Endothelial cell of umbilical vein (primary cell): ENCODE data around the gene AADACL4. TPM values are rescaled to one million over a fixed set of nuclear protein-coding genes. Genes with fewer than 3 reads are reported as not detected.

Experiments
- BruUV-seq: library from RNA; stranded (reverse); fragments of 400-500 nt; replicated peaks from 2 replicates; lab custom pipeline; 2021; lab: Mats Ljungman, UMichigan
- CTCF ChIA-PET: fragments of 300-600, 350-600 bp; sonication (Branson Sonifier 250); formaldehyde crosslinking; loops from one replicate; lab custom pipeline; 2021; ENCODE audit warnings: antibody characterized with exemption, inconsistent platforms; lab: Charles Lee
- POLR2A ChIA-PET: fragments of 300-600, 350-600 bp; sonication (Branson Sonifier 250); formaldehyde crosslinking; loops from one replicate; lab custom pipeline; 2021; ENCODE audit warnings: antibody characterized with exemption, inconsistent platforms; lab: Charles Lee
- DNase-seq: peaks from one replicate; pipeline ENCODE4 v3.0.0-alpha.2; 2011; ENCODE audit warnings: low read depth, low spot score
- FAIRE-seq: peaks from 2 replicates; lab custom pipeline; 2011; peaks lifted over from hg19 to GRCh38; lab: Jason Lieb, UNC
- H2AFZ ChIP-seq: 2 replicates; pipeline ENCODE4 v1.6.0; 2012; ENCODE audit warnings: low read depth, low read length, control low read depth, inconsistent platforms
- H3K27ac ChIP-seq: 2 replicates; pipeline ENCODE4 v1.5.1; 2011; ENCODE audit warnings: low read depth, mild to moderate bottlenecking, control low read depth, low read length, moderate library complexity; ENCODE audit not compliant: insufficient read depth
- H3K27me3 ChIP-seq, 2 experiments: 2 replicates each; pipeline versions ENCODE4 v1.6.0 to v1.6.1; 2011; ENCODE audit warnings: low read length in 2 of 2, mixed read lengths in 1 of 2; ENCODE audit not compliant: control insufficient read depth in 2 of 2, insufficient read depth in 2 of 2
- H3K36me3 ChIP-seq, 2 experiments: 2 replicates in 1 of 2; 3 replicates in 1 of 2; pipeline ENCODE4 v1.5.1; 2011; ENCODE audit warnings: low read length in 2 of 2, mild to moderate bottlenecking in 1 of 2, moderate library complexity in 1 of 2; ENCODE audit not compliant: control insufficient read depth in 2 of 2, insufficient read depth in 2 of 2; ENCODE audit errors: extremely low read depth in 1 of 2
- H3K4me1 ChIP-seq: 3 replicates; pipeline ENCODE4 v1.5.1; 2011; ENCODE audit warnings: mild to moderate bottlenecking, low read length; ENCODE audit not compliant: control insufficient read depth, insufficient read depth; ENCODE audit errors: extremely low read depth
- H3K4me2 ChIP-seq: 2 replicates; pipeline ENCODE4 v1.6.1; 2011; ENCODE audit warnings: low read length, control low read depth, mixed read lengths; ENCODE audit not compliant: insufficient read depth
- H3K4me3 ChIP-seq, 3 experiments: fragments of 200-600 bp in 1 of 3; sonication (generic), shearing (Covaris generic) in 1 of 3; replicated peaks in 1 of 3; 2 replicates each; pipeline ENCODE4 v1.5.1; 2011 to 2016; ENCODE audit warnings: control low read depth in 3 of 3, low read length in 3 of 3, mild to moderate bottlenecking in 2 of 3, inconsistent platforms in 1 of 3, low read depth in 1 of 3, moderate library complexity in 1 of 3; ENCODE audit not compliant: insufficient read depth in 1 of 3
- H3K79me2 ChIP-seq: 2 replicates; pipeline ENCODE4 v1.6.0; 2012; ENCODE audit warnings: low read length, inconsistent platforms; ENCODE audit not compliant: control insufficient read depth, insufficient read depth
- H3K9ac ChIP-seq: replicated peaks from 2 replicates; pipeline ENCODE3; 2011; ENCODE audit warnings: low read length, control low read depth; ENCODE audit not compliant: insufficient read depth; ENCODE audit errors: extremely low read depth
- H3K9me1 ChIP-seq: replicated peaks from 3 replicates; pipeline ENCODE4 v1.6.0; 2011; ENCODE audit warnings: mild to moderate bottlenecking, low read length; ENCODE audit not compliant: control insufficient read depth, insufficient read depth; ENCODE audit errors: extremely low read depth
- H3K9me3 ChIP-seq: replicated peaks from 2 replicates; pipeline ENCODE4 v1.5.1; 2012; ENCODE audit warnings: low read length, inconsistent platforms; ENCODE audit not compliant: control insufficient read depth, insufficient read depth
- H4K20me1 ChIP-seq: replicated peaks from 2 replicates; pipeline ENCODE3; 2011; ENCODE audit warnings: mild to moderate bottlenecking, low read length; ENCODE audit not compliant: control insufficient read depth, insufficient read depth; ENCODE audit errors: extremely low read depth
- EZH2 ChIP-seq: IDR thresholded peaks from 2 replicates; pipeline ENCODE4 v1.6.1; 2012; ENCODE audit warnings: borderline replicate concordance, low read depth, mild to moderate bottlenecking, moderate library complexity, low read length, inconsistent platforms; ENCODE audit not compliant: severe bottlenecking
- FOS ChIP-seq: IDR thresholded peaks from 2 replicates; pipeline ENCODE4 v1.6.1; 2011; ENCODE audit warnings: mild to moderate bottlenecking, low read length, moderate library complexity, borderline replicate concordance; ENCODE audit not compliant: insufficient read depth
- GATA2 ChIP-seq: IDR thresholded peaks from 2 replicates; pipeline ENCODE4 v1.7.0; 2011; ENCODE audit warnings: low read depth, mild to moderate bottlenecking, moderate library complexity, mixed read lengths, low read length; ENCODE audit not compliant: insufficient read length, insufficient read depth
- JUN ChIP-seq: IDR thresholded peaks from 2 replicates; pipeline ENCODE4 v1.6.1; 2011; ENCODE audit warnings: borderline replicate concordance, low read depth; ENCODE audit not compliant: insufficient read length, insufficient read depth
- MYC ChIP-seq: IDR thresholded peaks from one replicate; pipeline ENCODE4 v1.6.1; 2011; ENCODE audit warnings: mild to moderate bottlenecking, low read depth, low read length
- POLR2A ChIP-seq: IDR thresholded peaks from 2 replicates; pipeline ENCODE4 v1.6.1; 2012; ENCODE audit warnings: low read depth, mild to moderate bottlenecking, control low read depth, low read length
- POLR2AphosphoS5 ChIP-seq: IDR thresholded peaks from 2 replicates; pipeline ENCODE4 v1.6.1; 2012; ENCODE audit warnings: low read depth, mild to moderate bottlenecking, control low read depth, low read length, moderate library complexity; ENCODE audit not compliant: insufficient read depth
- dilution Hi-C: fragments of 300-500 bp; cut with MboI; formaldehyde crosslinking; loops from one replicate; pipeline ENCODE4 v1.15.0; 2019; ENCODE audit warnings: low sequenced_read_pairs; ENCODE audit not compliant: extremely low pct_ligation_motif_present
- intact Hi-C: fragments of 100-400 bp; cut with micrococcal nuclease; formaldehyde crosslinking; loops from one replicate; pipeline ENCODE4 v1.10.0; 2022
- polyA plus RNA-seq, 4 experiments: library from polyadenylated mRNA; depleted of rRNA in 3 of 4; stranded (reverse) in 3 of 4; unstranded in 1 of 4; fragments of >200 nt; gene quantifications; 2 replicates each; pipeline versions ENCODE4 v1.2.1 to v1.2.3, GENCODE V29; 2011 to 2012; ENCODE audit warnings: missing spikeins in 1 of 4
- total RNA-seq: library from RNA; stranded (reverse); gene quantifications from 2 replicates; pipeline ENCODE4 v1.2.3, GENCODE V29; 2021
- TF ChIP-seq, protein P1 (sequence below): IDR thresholded peaks from 2 replicates; pipeline ENCODE4 v1.6.1; 2011; ENCODE audit not compliant: insufficient read depth, insufficient read length
- TF ChIP-seq, protein P2 (sequence below), 2 donors: IDR thresholded peaks; 1 replicate in 1 of 2; 2 replicates in 1 of 2; pipeline ENCODE4 v1.5.1; 2011; ENCODE audit warnings: low read length in 2 of 2, mild to moderate bottlenecking in 2 of 2, moderate library complexity in 2 of 2, control low read depth in 1 of 2, inconsistent platforms in 1 of 2, low read depth in 1 of 2; ENCODE audit not compliant: insufficient read depth in 1 of 2; ENCODE audit errors: extremely low read depth in 1 of 2

Gene AADACL4
- total and polyA plus RNA-seq, 2 donors (not counting 3 experiments of a cell fraction or from before 2014, with no cell fraction given), result not detected

DNA sequence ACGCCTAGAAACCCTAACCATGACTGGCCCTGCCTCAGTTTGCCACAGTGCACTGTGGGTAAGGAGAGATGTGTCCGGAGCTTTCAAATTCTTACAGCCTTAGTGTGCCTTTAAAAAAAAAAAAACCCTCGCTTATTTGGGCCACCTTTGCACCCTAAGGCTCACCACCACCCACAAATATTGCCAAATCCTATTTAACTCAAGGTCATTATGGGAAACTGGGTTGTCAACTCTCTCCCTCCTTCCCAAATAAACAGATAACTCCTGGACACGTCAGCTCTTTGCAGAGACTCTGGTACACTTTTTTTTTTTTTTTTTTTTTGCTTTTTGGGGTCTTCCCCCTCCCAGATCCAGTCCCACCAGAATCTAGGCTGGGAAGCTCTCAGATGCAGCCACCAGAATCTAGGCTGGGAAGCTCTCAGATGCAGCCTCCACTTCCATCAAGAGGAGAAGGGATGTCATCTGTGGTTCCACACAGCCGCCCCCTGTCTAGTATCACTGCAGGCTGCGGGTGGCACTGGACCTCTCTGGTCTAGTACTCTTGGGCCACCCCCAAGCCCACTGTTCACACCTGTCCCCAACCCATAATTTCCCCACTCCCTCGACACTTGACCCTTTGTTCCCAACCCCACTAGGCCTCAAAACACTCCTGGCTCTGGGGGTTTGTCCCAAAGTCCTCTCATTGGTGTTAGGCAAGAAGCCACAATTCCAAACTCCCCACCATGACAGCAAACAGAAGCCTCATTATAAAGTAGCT lies 29.3 kb upstream of the AADACL4 start:
- H2AFZ ChIP-seq, result no peak overlapping the region
- TF ChIP-seq FOS (no peak), POLR2AphosphoS5 (no peak)
- TF ChIP-seq, protein P1, sequence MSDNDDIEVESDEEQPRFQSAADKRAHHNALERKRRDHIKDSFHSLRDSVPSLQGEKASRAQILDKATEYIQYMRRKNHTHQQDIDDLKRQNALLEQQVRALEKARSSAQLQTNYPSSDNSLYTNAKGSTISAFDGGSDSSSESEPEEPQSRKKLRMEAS, result no peak
- H3K9me3 ChIP-seq, result no peaks in the 10 kb centered on the region
- DNase-seq (no peak), FAIRE-seq (no peak)
- peaks cover 5 to 7% of the 10 kb centered on the region in 2 experiments for H3K36me3 ChIP-seq
- dilution Hi-C loops, result no loop called here
- peaks cover 11% of the 10 kb centered on the region for H3K79me2 ChIP-seq
- H3K9ac ChIP-seq, result no peak overlapping the region
- no peak overlapping the region for H3K27ac ChIP-seq
- peaks cover 28% of the 10 kb centered on the region for H3K4me1 ChIP-seq
- no peaks in the 10 kb centered on the region for H3K9me1 ChIP-seq
- POLR2A ChIA-PET, result interaction anchor here (0.7 kb wide), 1 partner anchor 280 kb away, joined by 6 read pairs; no protein-coding TSS in a partner anchor
- peak overlapping the region in 1 of 3 experiments; percentile 76 for H3K4me3 ChIP-seq
- no peaks in the 10 kb centered on the region for H3K27me3 ChIP-seq
- no peaks in the 10 kb centered on the region for H4K20me1 ChIP-seq
- CTCF ChIA-PET, result interaction anchor here (1.1 to 9.2 kb wide), 8 partner anchors 12 to 490 kb away, joined by 3 to 131 read pairs (median 4); no protein-coding TSS in a partner anchor
- peak overlapping the region; percentile 73 for H3K4me2 ChIP-seq
- no TSS peak for BruUV-seq
- intact Hi-C loops, result no loop called here

DNA sequence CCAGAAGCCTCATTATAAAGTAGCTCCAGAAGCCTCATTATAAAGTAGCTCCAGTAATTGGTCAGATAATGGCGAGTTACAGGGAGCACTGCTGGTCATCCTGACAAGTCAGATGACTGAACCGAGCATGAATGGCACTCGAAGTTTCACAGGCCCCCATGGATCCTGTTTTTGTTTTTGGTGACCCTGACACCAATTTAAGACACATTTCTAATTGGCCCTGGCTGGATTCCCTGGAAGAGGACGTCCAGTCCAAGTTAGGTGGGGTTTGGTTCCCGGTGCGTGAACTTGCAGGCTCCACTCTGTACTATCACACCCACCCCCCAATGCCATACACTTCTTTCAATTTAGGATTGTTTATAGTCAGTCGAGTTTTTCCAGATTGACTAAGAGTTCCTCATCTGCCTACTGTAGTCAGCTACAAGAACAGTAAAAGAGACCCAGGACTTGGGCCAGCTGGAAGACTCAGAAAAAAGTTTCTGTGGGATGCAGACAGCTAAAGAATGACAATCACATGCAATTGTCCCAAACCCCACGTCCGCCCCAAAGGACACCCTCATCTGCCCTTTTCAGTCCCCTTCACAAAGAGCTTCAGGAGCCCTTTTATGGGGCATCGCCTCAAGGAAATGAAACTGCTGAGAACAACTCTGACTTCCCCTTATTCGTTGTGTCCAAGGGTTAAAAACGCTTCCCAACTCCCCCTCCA lies 28.6 kb upstream of the AADACL4 start:
- FAIRE-seq (no peak), DNase-seq (peak; percentile 53)
- Histone ChIP-seq H3K27ac (peak overlapping the region; percentile 73), H2AFZ (peak overlapping the region; percentile 5), H3K4me3 (peak overlapping the region; percentile 33 to 81 (median 76)), H3K9me1 (no peaks in the 10 kb centered on the region), H3K36me3 (peaks cover 5 to 7% of the 10 kb centered on the region in 2 experiments), H3K4me2 (peak overlapping the region; percentile 73), H3K9ac (peak overlapping the region; percentile 92), H3K79me2 (peaks cover 11% of the 10 kb centered on the region), H4K20me1 (no peaks in the 10 kb centered on the region), H3K27me3 (no peaks in the 10 kb centered on the region), H3K4me1 (peaks cover 30% of the 10 kb centered on the region), H3K9me3 (no peaks in the 10 kb centered on the region)
- no peak for TF ChIP-seq MYC
- TF ChIP-seq, protein P1, result no peak
- no peak for TF ChIP-seq FOS
- TF ChIP-seq POLR2A, result no peak
- no peak for TF ChIP-seq GATA2
- TF ChIP-seq EZH2, result no peak
- TF ChIP-seq JUN, result no peak
- no peak for TF ChIP-seq POLR2AphosphoS5
- TF ChIP-seq, protein P2, sequence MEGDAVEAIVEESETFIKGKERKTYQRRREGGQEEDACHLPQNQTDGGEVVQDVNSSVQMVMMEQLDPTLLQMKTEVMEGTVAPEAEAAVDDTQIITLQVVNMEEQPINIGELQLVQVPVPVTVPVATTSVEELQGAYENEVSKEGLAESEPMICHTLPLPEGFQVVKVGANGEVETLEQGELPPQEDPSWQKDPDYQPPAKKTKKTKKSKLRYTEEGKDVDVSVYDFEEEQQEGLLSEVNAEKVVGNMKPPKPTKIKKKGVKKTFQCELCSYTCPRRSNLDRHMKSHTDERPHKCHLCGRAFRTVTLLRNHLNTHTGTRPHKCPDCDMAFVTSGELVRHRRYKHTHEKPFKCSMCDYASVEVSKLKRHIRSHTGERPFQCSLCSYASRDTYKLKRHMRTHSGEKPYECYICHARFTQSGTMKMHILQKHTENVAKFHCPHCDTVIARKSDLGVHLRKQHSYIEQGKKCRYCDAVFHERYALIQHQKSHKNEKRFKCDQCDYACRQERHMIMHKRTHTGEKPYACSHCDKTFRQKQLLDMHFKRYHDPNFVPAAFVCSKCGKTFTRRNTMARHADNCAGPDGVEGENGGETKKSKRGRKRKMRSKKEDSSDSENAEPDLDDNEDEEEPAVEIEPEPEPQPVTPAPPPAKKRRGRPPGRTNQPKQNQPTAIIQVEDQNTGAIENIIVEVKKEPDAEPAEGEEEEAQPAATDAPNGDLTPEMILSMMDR (IDR thresholded peaks at IDR 0.05; ENCODE audit: extremely low read depth in 1 of 2, insufficient read depth in 1 of 2, low read depth in 1 of 2, low read length in 2 of 2), result no peak
- dilution Hi-C loops, result no loop called here
- BruUV-seq, result no TSS peak
- ChIA-PET POLR2A (interaction anchor here (2.8 kb wide), 1 partner anchor 11 kb away, joined by 21 read pairs; no protein-coding TSS in a partner anchor), CTCF (interaction anchor here (1.1 to 9.2 kb wide), 8 partner anchors 13 to 303 kb away, joined by 3 to 131 read pairs (median 6); no protein-coding TSS in a partner anchor)
- intact Hi-C loops, result no loop called here
